GM13976 (cell line): ENCODE data around the gene METTL26.

Experiments used
- DNase-seq: peaks from one replicate; pipeline ENCODE4 v3.0.0; 2012; ENCODE audit warnings: low spot score
- in situ Hi-C: fragments of 300-500 bp; cut with MboI; formaldehyde crosslinking; loops from one replicate; pipeline ENCODE4 v1.12.0; 2022; ENCODE audit warnings: low sequenced_read_pairs, mixed read lengths, inconsistent platforms; ENCODE audit not compliant: unreplicated experiment
- TF ChIP-seq, protein P1 (sequence below): IDR thresholded peaks from 2 replicates; pipeline ENCODE4 v1.5.1; 2012; ENCODE audit warnings: borderline replicate concordance, mild to moderate bottlenecking; ENCODE audit not compliant: insufficient read depth; ENCODE audit errors: extremely low read depth, missing control alignments, control extremely low read depth

METTL26 gene

DNA sequence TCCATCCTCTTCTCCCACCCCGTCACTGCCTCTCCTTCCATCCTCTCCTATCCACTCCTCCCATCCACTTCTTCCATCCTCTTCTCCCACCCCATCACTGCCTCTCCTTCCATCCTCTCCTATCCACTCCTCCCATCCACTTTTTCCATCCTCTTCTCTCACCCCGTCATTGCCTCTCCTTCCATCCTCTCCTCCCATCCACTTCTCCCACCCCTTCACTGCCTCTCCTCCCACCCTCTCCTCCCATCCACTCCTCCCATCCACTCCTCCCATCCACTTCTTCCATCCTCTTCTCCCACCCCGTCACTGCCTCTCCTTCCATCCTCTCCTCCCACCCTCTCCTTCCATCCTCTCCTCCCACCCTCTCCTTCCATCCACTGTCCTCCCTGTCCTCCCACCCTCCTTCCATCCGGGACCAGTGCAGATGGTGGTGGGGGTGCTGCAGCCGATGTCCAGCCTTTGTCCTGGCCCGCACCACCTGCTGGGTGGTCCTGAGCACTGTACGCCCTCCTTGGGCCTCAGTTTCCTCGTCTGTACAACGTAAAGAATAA is 4.2 kb downstream of the METTL26 start:
- DNase-seq = no peak
- TF ChIP-seq, protein P1, sequence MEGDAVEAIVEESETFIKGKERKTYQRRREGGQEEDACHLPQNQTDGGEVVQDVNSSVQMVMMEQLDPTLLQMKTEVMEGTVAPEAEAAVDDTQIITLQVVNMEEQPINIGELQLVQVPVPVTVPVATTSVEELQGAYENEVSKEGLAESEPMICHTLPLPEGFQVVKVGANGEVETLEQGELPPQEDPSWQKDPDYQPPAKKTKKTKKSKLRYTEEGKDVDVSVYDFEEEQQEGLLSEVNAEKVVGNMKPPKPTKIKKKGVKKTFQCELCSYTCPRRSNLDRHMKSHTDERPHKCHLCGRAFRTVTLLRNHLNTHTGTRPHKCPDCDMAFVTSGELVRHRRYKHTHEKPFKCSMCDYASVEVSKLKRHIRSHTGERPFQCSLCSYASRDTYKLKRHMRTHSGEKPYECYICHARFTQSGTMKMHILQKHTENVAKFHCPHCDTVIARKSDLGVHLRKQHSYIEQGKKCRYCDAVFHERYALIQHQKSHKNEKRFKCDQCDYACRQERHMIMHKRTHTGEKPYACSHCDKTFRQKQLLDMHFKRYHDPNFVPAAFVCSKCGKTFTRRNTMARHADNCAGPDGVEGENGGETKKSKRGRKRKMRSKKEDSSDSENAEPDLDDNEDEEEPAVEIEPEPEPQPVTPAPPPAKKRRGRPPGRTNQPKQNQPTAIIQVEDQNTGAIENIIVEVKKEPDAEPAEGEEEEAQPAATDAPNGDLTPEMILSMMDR = no peak
- in situ Hi-C loops = no loop called here

DNA sequence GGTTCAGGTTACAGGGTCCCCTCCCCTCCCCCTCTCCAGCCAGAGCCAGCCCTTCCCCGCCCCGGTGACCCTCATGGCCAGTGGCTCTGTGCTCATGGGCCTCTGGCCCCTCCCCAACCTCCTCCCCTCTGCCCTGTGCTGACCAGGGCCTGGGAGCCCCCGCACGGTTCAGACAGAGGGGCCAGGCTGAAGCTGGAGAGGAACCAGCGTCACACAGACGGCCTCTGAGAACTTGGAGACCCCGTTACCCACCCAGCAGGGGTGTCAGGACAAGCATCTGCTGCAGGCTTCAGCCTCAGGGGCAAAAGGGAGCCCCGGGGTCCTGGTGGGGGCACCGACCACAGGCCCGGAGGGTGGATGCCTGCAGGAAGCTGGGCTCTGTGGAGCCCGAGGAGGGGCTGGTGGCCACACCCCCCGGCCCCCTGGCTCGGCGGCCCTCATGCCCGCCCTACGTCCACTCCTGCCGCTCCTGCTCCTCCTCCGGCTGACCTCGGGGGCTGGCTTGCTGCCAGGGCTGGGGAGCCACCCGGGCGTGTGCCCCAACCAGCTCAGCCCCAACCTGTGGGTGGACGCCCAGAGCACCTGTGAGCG is 5.2 kb downstream of the METTL26 start, which contains the start of gene WFIKKN1:
TSS of gene WFIKKN1 (plus strand) at position 171 of the 591 bp plus-strand sequence. CDS start at position 440, 269 bp downstream.
- no peak for DNase-seq
- TF ChIP-seq, protein P1 = no peak
- in situ Hi-C loops = no loop called here

DNA sequence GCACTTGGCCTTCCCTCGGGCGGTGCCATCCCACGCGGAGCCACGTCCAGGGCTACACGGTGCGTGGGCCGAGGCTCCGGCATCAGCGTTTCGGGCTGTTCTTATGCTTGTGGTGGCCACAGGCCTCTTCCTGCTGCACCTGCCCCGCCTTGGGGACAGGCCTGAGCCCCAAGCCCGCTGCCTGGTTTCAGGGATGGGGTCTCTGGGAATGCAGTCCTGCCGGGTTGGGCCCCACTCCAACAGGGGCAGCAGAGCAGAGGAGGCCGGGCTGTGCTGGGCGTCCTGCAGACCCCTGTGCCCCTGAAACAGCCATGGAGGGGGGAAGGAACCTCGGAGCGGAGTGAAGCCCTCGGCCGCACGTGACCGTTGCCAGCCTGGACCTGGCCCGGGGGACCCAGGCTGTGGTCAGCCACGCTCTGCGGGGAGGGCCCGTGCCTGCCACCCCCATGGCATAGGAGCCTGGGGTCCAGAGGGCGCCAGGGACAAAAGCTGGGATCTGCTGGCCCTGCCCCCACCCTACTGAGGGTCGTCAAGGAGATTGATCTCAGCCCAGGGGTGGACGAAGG is 5.8 kb downstream of the METTL26 start:
- in situ Hi-C loops = no loop called here
- TF ChIP-seq, protein P1 = no peak
- DNase-seq = no peak

DNA sequence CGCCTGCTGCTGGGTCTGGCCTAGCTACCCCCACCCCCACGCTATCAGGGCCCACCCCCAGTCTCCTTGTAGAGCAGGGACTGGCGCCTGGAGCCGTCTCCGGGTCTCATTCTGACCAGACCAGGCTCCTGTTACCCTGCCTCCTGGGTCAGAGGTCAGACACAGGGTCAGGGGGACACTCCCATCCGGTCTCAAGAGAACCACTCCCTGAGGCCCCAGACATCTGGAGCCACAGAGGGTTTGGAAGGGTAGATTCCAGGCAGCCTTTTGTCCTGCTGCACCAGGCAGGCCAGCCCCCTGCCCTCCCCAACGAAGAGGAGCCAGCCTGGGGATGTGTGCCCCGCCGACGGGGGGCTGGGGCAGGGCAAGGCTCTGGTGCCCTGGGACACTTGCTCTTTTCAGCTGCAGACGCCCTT is 6.3 kb downstream of the METTL26 start:
- DNase-seq = no peak
- TF ChIP-seq, protein P1 = no peak
- in situ Hi-C loops = no loop called here

DNA sequence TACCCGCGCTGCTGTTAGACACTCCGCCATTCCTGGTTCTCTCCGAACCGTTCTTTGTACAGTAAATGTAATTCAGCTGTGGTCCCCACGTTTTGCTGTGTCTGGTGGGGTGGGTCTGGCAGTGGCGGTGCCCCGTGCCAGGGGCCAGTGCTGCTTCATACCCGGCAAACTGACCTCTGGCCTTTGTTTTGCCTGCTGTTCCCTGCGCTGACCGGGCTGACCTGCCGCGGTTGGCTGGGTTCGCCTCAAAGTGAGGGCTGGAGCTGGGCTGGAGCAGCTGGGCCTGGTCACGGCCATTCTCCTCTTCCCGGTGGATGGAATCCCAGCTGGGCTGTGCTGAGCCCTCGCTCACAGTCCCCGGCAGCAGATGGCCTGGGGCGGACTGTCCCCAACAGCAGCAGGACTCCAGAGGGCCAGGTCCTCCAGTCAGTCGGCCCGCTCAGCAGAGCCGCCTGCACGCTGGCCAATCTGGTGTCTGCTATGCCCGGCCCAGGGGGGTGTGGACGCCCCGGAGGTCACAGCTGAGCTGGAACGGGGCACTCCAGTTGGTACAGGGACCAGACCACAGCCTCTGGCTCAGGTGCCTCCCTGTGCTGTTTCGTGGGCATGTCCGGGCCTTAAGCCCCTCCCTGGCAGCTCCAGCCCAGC is 6.8 kb downstream of the METTL26 start:
- no peak for DNase-seq
- TF ChIP-seq, protein P1 = no peak

DNA sequence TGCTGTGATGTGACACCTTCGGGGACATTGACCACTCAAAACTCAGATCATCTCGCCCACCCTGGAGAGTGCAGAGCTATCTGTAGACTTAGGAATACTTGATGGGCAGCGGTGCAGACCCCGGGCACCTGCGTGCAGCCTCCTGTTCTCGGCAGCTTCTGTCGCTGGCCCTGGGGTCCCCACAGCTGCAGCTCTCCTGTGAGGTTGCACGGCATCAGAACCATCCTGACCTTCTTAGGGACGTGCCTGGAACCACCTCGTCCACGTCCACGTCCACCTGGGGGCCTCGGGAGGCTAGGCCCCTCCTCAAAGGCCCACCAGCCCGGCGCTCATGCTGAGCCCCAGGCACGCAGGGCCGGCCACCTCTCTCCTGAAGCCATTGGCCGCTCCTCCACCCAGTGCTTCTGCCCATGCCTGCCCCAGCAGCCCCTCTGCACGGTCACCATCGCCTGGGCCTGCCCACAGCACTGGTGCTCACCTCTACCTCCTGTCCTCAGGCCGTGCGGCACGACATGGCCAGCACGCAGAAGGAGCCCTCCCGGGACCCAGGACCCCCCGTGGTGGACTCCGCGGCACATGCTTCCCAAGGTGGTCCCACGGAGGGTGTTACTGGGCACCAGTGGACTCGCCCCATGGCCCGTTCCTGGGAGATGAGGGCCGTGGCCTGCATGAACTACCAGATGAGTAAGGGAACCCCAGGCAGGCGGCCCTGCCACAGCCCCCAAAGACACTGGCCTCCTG is 7.6 kb downstream of the METTL26 start:
- DNase-seq = no peak
- TF ChIP-seq, protein P1 = no peak
- in situ Hi-C loops = no loop called here

More for the DNA sequence above, 6.8 kb downstream of the METTL26 start:
- in situ Hi-C loops = no loop called here
